GM12891 (cell line): ENCODE results near the gene CCN5.

ENCODE experiments used
- POLR2A ChIP-seq: IDR thresholded peaks from 2 replicates; pipeline ENCODE4 v1.6.1; 2011; ENCODE audit warnings: low read depth, low read length, control low read depth
- POLR2AphosphoS5 ChIP-seq: IDR thresholded peaks from 2 replicates; pipeline ENCODE4 v1.6.1; 2011; ENCODE audit warnings: low read depth, low read length, control low read depth
- TAF1 ChIP-seq: IDR thresholded peaks from 2 replicates; pipeline ENCODE4 v1.6.1; 2011; ENCODE audit warnings: low read depth, low read length, control low read depth

GRCh38 chr20:44735816-44736169, 20.6 kb downstream of the CCN5 start:
- TF ChIP-seq POLR2A (no peak), POLR2AphosphoS5 (no peak), TAF1 (no peak)
